GM21515 (cell line): ENCODE results near the gene NPIPB8.
"Not testable (repeated sequence)": the region's sequence is repeated elsewhere in the genome, so short reads cannot be mapped to it uniquely, and the experiment has no call there.

Source experiments
- ATAC-seq: cut with Tn5 transposase; IDR thresholded peaks from one replicate; pipeline ENCODE4 v1.9.1; 2021; ENCODE audit not compliant: unreplicated experiment

The NPIPB8 gene

GRCh38 chr16:28606291-28607115, 31.4 kb upstream of the NPIPB8 start:
- ATAC-seq = no peak

DNA sequence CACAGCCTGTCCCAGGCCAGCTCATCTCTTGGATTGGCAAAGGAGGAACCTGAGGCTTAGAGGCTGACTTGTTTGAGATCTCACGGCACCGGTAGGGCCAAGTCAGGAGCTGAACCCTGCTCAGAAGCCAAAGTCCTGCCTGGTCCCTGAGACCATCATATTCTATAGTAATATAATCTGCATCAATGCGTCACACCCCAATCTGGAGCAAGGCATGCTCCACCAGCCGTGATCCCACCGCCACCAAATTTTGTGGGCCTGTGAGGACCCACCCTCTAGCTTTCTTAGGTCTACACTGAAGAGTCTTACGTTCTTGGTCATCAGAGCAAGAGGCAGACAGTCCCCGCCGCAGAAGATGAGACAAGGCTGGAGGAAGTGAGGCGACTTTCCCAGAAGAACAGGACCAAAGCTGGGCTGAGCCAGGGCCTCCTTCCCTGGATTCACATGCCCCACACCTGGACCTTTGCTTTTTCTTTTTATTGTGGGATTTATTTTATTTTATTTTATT, 30.7 kb upstream of the NPIPB8 start:
- no peak for ATAC-seq

- not testable (repeated sequence) for ATAC-seq
These were observed 30.0 kb upstream of the NPIPB8 start for GRCh38 chr16:28607681-28608495.

DNA sequence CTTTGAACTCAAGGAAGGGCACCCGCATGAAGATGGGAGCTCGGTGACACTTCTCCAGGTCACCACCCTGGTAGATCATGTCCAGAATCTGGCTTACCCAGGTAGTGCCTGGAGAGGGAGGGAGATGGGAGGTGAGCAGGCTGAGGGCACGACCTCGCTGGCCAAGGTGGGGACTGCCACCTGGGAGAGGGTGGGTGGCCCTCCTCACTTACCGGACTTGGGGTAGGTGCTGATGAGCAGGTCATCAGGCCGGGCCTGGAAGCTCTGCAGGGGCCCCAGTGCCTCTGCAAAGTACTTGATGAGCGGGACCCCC, 29.4 kb upstream of the NPIPB8 start:
- ATAC-seq = not testable (repeated sequence)

- ATAC-seq = not testable (repeated sequence)
These were observed 28.8 kb upstream of the NPIPB8 start for GRCh38 chr16:28608867-28609596.

DNA sequence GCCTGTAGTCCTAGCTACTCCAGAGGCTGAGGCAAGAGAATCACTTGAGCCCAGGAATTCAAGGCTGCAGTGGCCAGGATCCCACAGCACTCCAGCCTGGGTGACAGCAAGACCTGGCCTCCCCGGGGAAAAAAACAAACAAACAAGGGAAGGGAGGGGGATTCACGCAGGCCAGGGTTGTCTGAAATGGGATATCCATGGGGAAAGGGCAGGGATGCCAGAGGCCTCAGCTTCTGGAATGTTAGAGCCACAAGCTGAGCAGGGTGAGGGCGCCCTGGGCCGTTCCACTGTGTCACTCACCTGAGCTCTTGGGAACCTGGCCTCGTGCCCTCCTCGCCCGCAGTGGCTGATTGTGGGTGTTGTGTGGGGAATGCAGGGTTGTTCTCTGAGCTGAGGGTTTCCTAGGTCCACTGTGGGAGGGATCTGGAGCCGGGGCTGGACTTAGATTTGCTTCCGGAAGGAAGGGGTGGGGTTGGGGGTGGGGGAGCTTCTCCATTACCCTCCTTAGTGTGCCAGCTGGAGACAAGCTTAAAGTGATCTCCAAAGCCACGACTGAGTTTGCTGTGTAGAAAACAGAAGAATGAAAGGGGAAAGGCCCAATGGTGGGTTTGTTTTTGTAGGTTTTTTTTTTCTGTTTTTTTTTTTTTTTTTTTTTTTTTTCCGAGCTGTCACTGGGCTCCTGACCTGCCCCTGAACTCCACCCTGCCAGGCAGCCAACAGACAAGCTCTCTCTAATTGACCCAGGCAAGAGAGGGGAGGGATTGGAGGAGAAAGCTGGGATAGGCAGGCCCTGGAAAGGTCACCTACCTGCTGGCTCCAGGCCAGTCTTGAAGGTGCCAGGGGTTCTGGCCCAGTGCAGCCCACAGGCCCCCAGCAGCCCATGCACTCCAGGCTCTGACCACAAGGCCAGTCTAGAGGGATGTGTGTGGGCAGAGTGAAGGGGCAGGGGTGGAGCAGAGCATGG, 28.0 kb upstream of the NPIPB8 start, which contains the start of gene SULT1A1:
Gene SULT1A1, minus strand, starts transcription at position 414 of the 964 bp plus-strand sequence. CDS start 1,189 bp downstream, outside the sequence.
- no peak for ATAC-seq

GRCh38 chr16:28610595-28611191, 27.2 kb upstream of the NPIPB8 start:
- ATAC-seq = no peak

DNA sequence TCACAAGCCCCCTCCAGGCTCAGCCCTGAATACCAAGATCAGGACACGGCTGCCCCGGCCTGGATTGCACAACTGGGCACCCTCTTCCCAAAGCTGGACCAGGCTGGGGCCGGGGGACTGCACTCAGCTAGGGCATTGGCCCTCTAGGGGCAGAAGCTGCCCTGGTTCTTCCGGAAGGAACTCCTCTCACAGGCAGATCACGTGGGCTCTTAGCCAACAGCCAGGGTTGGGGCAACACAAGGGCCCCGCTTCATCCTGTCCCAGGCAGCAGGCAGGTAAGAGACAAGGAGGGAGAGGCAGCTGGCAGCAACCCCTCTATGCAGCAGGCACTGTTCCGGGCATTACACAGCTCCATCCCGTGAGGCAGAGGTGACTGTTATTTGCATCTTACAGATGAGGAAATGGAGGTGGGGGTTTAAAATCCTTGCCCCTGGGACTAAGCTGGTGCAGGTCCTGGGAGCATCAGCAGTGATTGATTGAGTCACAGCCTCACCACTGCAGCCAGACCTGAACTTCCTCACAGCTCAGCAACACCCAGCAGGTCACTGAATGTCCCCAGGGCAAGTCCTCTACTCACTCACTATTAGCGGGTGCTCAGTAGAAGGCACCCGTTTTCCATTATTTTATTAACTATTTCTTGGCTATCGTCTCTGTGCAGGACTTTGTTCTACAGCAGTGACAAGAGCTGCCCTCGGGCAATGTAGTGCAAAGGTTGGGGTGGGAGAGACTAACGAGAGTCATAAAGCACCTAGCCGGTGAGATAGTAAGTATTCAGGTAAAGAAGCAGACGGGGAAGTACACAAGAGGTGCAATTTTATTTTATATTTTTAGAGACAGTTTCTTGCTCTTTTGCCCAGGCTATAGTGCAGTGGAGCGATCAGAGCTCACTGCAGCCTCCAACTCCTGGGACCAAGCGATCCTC, 25.2 kb upstream of the NPIPB8 start:
- ATAC-seq = not testable (repeated sequence)

DNA sequence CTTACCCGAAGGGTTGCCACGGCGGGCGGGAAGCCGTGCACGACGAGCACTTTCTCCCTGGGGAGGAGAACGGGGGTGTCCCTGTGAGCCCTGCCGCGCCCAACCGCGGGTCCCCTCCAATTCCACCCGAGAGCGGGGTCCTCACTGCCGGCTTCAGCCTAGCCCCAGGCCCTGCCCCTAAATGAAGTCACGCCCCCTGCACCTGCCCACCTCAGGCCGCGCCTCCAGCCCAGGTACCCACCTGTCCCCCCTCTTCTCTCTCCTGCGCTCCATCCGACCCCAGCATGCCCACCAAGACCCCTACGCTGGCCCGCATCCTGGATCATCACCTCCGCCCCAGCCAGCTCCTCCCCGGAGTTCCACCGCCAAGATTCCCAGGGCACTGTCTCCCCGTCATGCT, 24.0 kb upstream of the NPIPB8 start:
- ATAC-seq = not testable (repeated sequence)

GRCh38 chr16:28614561-28614960, 23.3 kb upstream of the NPIPB8 start:
- not testable (repeated sequence) for ATAC-seq

- ATAC-seq = not testable (repeated sequence)
These were observed 22.2 kb upstream of the NPIPB8 start for GRCh38 chr16:28615486-28616223.

DNA sequence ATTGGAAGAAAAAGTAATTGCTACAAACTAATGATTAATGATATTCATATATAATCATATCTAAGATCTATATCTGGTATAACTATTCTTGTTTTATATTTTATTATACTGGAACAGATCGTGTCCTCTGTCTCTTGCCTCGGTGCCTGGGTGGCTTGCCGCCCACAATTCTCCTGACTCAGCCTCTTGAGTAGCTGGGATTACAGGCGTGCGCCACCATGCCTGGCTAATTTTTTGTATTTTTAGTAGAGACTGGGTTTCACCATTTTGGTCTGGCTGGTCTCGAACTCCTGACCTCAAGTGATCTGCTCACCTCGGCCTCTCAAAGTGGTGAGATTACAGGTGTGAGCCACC, 21.7 kb upstream of the NPIPB8 start:
- ATAC-seq = not testable (repeated sequence)

DNA sequence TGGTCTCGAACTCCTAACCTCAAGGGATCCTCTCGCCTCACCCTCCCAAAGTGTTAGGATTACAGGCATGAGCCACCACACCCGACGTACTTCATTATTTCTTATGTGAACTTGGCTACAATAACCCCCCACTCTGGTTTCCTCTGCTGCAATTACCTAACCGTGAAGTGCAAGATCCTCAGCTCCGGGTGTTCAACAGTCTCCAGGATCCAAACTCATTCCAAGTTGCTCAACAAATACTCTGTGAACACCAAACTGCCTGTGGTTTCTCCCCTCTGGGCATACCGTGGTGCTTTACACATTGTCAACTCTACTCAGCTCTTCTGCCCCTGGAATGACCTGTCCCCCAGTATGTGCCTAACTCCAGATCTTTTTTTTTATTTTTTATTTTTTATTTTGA, 21.2 kb upstream of the NPIPB8 start:
- ATAC-seq = no peak

DNA sequence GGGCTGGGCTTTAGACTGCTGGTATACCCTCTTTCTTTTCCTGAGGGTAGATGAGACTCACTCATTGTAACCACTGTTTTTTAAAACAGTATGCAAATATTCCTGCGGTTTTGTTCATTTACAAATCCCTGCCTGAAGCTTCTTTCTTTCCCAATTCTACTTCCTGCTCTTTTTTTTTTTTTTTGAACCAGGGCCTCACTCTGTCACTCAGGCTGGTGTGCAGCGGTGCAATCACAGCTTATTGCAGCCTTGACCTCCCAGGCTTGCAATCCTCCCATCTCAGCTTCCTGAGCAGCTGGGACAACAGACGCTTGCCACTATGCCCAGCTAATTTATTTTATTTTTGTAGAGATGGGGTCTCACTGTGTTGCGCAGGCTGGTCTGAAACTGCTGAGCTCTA, 20.0 kb upstream of the NPIPB8 start:
- no peak for ATAC-seq

DNA sequence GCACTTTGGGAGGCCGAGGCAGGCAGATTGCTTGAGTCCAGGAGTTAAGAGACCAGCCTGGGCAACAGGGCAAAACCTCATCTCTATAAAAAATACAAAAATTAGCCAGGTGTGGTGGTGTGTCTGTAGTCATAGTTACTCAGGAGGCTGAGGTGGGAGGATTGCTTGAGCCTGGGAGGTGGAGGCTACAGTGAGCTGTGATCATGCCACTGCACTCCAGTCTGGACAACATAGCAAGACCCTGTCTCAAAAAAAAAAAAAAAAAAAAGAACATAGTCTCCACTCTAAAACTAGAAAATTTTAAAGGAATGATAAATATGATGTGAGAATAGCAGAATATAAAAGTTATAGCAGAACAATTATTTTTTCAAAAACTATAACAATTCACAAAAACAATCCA, 17.5 kb upstream of the NPIPB8 start:
- ATAC-seq = not testable (repeated sequence)

- ATAC-seq = no peak
These were observed 16.2 kb upstream of the NPIPB8 start for GRCh38 chr16:28621481-28622155.

DNA sequence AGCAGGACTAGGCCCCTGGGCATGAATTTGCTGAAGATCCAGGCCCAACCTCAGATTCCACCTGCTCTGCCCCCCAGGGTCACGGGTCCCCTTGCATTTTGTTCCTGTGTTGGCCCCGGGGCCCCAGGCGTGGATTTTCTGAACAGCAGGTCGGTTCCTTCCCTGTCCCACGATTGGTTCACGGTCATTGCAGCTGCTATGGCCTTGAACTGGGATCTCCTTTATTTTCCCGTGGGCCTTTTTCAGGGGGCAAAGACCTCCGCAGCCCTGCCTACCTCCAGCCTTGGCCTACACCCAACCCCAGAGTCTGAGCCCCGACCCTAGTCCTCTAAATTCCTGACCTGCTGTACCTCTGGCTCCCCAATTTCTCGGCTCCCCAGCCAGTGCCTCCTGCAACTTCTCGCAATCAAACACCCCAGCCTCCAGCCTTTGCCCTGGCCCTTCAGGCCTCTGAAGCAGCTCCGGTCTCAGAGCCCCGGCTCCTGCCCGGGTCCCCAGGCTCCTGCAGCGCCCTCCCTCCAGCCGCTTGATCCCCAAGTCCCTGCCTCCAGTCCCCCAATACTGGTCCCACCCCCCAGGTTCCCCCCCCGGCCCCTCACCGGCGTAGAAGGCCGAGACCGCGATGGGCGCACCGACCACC, 15.2 kb upstream of the NPIPB8 start:
- ATAC-seq = not testable (repeated sequence)
